ENCODE results near the gene STX1B. TPM values are rescaled to one million over a fixed set of nuclear protein-coding genes. Genes with fewer than 3 reads are reported as not detected.
A peak's percentile ranks its signal among the peaks of the same experiment; 100 is the strongest.

The STX1B gene
- total RNA-seq, 1 donor from 2014 or later, result 11.0 TPM

DNA sequence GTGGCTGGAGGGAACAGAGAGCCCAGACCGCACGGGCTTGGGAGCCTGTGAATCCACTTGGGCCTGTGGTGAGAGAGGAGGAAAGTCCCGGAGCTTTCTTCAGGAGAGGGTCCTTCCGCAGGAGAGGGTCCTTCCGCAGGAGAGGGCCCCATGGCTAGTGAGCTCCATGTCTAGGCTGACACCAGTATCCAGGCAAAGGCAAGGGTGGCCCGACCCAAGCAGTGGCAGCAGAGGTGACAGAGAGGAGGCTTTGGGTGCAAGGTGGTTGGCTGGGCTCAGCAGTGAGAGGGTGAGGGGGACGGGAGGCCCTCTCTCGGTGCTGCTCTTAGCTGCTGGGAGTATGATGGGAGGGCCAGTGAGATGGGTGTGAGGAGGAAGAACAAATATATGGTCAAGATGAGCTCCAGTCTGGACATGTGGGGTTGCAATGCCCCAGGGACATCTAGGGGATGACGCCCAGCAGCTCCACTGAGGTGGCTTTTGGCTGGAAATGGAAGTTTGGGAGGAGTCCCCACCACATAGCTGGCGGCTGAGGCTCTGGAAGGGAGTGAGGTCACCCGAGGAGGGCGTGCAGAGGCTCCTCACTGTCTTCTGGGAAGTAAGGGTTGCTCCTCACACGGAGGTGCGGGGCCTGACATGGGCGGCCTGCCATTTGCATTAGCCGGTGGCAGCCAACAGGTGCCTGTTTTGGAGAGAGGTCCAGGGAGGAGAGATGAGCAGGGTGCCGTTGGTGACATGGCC, 27.7 kb downstream of the STX1B start:
- H3K9me3 Mint-ChIP-seq (ENCODE audit: unreplicated experiment), result no peaks in the 10 kb centered on the region
- no peaks in the 10 kb centered on the region for H3K79me2 ChIP-seq (ENCODE audit: insufficient read depth, low read length)
- H3K9me3 ChIP-seq (ENCODE audit: insufficient read depth, low read depth, low read length), result no peaks in the 10 kb centered on the region
- H3K36me3 Mint-ChIP-seq (ENCODE audit: low read depth, unreplicated experiment), result peaks cover 11% of the 10 kb centered on the region
- peaks cover 9% of the 10 kb centered on the region for H4K20me1 ChIP-seq (ENCODE audit: insufficient read depth, low read length)
- no peaks in the 10 kb centered on the region for H3K27me3 Mint-ChIP-seq (ENCODE audit: low read depth, unreplicated experiment)
- H3K9ac ChIP-seq (ENCODE audit: low read length), result no peak overlapping the region
- peak overlapping the region; percentile 67 for H3K27ac Mint-ChIP-seq (ENCODE audit: unreplicated experiment)
- no peak overlapping the region for H3K4me3 ChIP-seq (ENCODE audit: insufficient read depth, low read depth, low read length)
- peaks cover 9% of the 10 kb centered on the region for H3K36me3 ChIP-seq (ENCODE audit: insufficient read depth, low read length)
- H3K4me2 ChIP-seq (ENCODE audit: low read length), result no peak overlapping the region
- H3K4me3 Mint-ChIP-seq (ENCODE audit: unreplicated experiment), result no peak overlapping the region
- FAIRE-seq (no peak), DNase-seq (ENCODE audit: low read depth) (no peak)
- peaks cover 10% of the 10 kb centered on the region for H3K4me1 ChIP-seq (ENCODE audit: insufficient read depth, low read length)
- H3K4me1 Mint-ChIP-seq (ENCODE audit: low read depth, unreplicated experiment), result peaks cover 7% of the 10 kb centered on the region
- TF ChIP-seq, protein P1, sequence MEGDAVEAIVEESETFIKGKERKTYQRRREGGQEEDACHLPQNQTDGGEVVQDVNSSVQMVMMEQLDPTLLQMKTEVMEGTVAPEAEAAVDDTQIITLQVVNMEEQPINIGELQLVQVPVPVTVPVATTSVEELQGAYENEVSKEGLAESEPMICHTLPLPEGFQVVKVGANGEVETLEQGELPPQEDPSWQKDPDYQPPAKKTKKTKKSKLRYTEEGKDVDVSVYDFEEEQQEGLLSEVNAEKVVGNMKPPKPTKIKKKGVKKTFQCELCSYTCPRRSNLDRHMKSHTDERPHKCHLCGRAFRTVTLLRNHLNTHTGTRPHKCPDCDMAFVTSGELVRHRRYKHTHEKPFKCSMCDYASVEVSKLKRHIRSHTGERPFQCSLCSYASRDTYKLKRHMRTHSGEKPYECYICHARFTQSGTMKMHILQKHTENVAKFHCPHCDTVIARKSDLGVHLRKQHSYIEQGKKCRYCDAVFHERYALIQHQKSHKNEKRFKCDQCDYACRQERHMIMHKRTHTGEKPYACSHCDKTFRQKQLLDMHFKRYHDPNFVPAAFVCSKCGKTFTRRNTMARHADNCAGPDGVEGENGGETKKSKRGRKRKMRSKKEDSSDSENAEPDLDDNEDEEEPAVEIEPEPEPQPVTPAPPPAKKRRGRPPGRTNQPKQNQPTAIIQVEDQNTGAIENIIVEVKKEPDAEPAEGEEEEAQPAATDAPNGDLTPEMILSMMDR (IDR thresholded peaks at IDR 0.05; ENCODE audit: insufficient read depth, low read depth, low read length), result no peak
- TF ChIP-seq EZH2 (IDR thresholded peaks at IDR 0.05; ENCODE audit: insufficient read depth, low read length), result no peak
- H2AFZ ChIP-seq (ENCODE audit: low read depth, low read length), result no peak overlapping the region
- H3K27me3 ChIP-seq (ENCODE audit: insufficient read depth, low read length), result no peaks in the 10 kb centered on the region
- H3K27ac ChIP-seq (ENCODE audit: low read depth, low read length), result no peak overlapping the region

DNA sequence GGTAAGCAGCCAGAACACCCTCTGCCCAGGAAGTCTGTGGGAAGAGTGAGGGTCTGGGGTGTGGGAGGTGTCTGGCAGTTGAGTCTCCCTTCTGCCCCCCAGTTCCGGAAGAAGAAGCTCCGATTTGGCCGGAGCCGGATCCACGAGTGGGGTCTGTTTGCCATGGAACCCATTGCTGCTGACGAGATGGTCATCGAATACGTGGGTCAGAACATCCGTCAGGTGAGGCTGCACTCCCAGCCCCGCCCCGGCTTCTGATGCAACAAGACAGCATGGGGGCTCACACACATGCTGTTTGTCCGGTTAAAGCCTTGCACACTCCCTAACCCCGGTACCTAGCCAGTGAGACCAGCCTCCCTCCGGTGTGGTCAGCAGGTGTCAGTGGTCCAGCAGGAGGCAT, 29.5 kb downstream of the STX1B start:
- Histone ChIP-seq H3K9ac (ENCODE audit: low read length) (no peak overlapping the region), H3K4me2 (ENCODE audit: low read length) (no peak overlapping the region), H3K4me3 (ENCODE audit: insufficient read depth, low read depth, low read length) (no peak overlapping the region), H3K27ac (ENCODE audit: low read depth, low read length) (no peak overlapping the region), H3K36me3 (ENCODE audit: insufficient read depth, low read length) (peaks cover 9% of the 10 kb centered on the region), H2AFZ (ENCODE audit: low read depth, low read length) (no peak overlapping the region), H4K20me1 (ENCODE audit: insufficient read depth, low read length) (peaks cover 24% of the 10 kb centered on the region), H3K27me3 (ENCODE audit: insufficient read depth, low read length) (no peaks in the 10 kb centered on the region), H3K4me1 (ENCODE audit: insufficient read depth, low read length) (peaks cover 9% of the 10 kb centered on the region), H3K79me2 (ENCODE audit: insufficient read depth, low read length) (no peaks in the 10 kb centered on the region), H3K9me3 (ENCODE audit: insufficient read depth, low read depth, low read length) (no peaks in the 10 kb centered on the region)
- peak overlapping the region; percentile 66 for H3K27ac Mint-ChIP-seq (ENCODE audit: unreplicated experiment)
- H3K9me3 Mint-ChIP-seq (ENCODE audit: unreplicated experiment), result no peaks in the 10 kb centered on the region
- H3K36me3 Mint-ChIP-seq (ENCODE audit: low read depth, unreplicated experiment), result peaks cover 11% of the 10 kb centered on the region
- peaks cover 7% of the 10 kb centered on the region for H3K4me1 Mint-ChIP-seq (ENCODE audit: low read depth, unreplicated experiment)
- DNase-seq (ENCODE audit: low read depth) (no peak), FAIRE-seq (no peak)
- no peaks in the 10 kb centered on the region for H3K27me3 Mint-ChIP-seq (ENCODE audit: low read depth, unreplicated experiment)
- TF ChIP-seq EZH2 (IDR thresholded peaks at IDR 0.05; ENCODE audit: insufficient read depth, low read length), result no peak
- TF ChIP-seq, protein P1 (IDR thresholded peaks at IDR 0.05; ENCODE audit: insufficient read depth, low read depth, low read length), result no peak
- H3K4me3 Mint-ChIP-seq (ENCODE audit: unreplicated experiment), result no peak overlapping the region

DNA sequence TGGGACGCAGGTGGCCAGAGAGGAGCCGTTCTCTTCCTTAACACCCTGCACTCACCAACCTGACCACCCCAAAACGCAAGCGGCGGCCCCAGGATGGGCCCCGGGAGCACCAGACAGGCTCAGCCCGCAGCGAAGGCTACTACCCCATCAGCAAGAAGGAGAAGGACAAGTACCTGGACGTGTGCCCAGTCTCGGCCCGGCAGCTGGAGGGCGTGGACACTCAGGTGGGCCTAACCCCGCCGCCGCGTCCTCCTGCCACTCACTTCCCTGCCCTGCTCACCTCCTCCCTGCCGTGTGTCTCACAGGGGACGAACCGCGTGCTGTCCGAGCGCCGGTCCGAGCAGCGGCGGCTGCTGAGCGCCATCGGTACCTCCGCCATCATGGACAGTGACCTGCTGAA, 30.0 kb downstream of the STX1B start:
- Histone ChIP-seq H3K79me2 (ENCODE audit: insufficient read depth, low read length) (no peaks in the 10 kb centered on the region), H3K27ac (ENCODE audit: low read depth, low read length) (no peak overlapping the region), H3K4me3 (ENCODE audit: insufficient read depth, low read depth, low read length) (no peak overlapping the region), H3K27me3 (ENCODE audit: insufficient read depth, low read length) (no peaks in the 10 kb centered on the region), H2AFZ (ENCODE audit: low read depth, low read length) (no peak overlapping the region), H3K4me2 (ENCODE audit: low read length) (no peak overlapping the region), H3K9ac (ENCODE audit: low read length) (no peak overlapping the region), H3K9me3 (ENCODE audit: insufficient read depth, low read depth, low read length) (no peaks in the 10 kb centered on the region), H3K36me3 (ENCODE audit: insufficient read depth, low read length) (peaks cover 14% of the 10 kb centered on the region), H4K20me1 (ENCODE audit: insufficient read depth, low read length) (peaks cover 29% of the 10 kb centered on the region), H3K4me1 (ENCODE audit: insufficient read depth, low read length) (peaks cover 4% of the 10 kb centered on the region)
- FAIRE-seq, result no peak
- Mint-ChIP-seq H3K9me3 (ENCODE audit: unreplicated experiment) (peaks cover 4% of the 10 kb centered on the region), H3K36me3 (ENCODE audit: low read depth, unreplicated experiment) (peaks cover 17% of the 10 kb centered on the region), H3K27ac (ENCODE audit: unreplicated experiment) (no peak overlapping the region), H3K4me3 (ENCODE audit: unreplicated experiment) (no peak overlapping the region), H3K4me1 (ENCODE audit: low read depth, unreplicated experiment) (peaks cover 4% of the 10 kb centered on the region), H3K27me3 (ENCODE audit: low read depth, unreplicated experiment) (no peaks in the 10 kb centered on the region)
- no peak for DNase-seq (ENCODE audit: low read depth)
- TF ChIP-seq EZH2 (IDR thresholded peaks at IDR 0.05; ENCODE audit: insufficient read depth, low read length), result no peak
- TF ChIP-seq, protein P1 (IDR thresholded peaks at IDR 0.05; ENCODE audit: insufficient read depth, low read depth, low read length), result no peak

All from astrocyte (in vitro differentiated cells and primary cell).